Germinal center (tissue), 1 donor: ENCODE results near the gene CNTNAP2.

Experiments
- DNase-seq: peaks from one replicate; pipeline ENCODE4 v3.0.0; 2012; ENCODE audit warnings: mixed read lengths, low spot score

CNTNAP2 gene

DNA sequence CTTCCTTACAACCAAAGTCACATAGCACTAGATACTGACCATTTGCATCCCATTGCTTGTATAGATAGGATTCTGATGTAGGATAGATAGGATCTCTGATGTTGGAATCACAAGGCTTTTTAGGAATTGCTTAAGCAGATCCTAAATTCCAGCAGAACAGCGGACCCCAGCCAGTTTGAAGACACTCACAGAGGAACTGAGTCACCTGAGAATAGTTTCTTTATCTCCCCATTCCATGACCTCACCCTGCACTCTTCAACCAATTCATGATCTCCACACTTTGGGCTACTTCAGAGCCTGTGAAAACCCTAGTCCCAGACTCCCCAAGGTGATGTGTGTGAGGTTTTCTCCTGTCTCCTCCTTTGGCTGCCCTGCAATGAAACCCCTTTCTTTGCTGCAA is 179.4 kb downstream of the CNTNAP2 start:
- DNase-seq: no peak

DNA sequence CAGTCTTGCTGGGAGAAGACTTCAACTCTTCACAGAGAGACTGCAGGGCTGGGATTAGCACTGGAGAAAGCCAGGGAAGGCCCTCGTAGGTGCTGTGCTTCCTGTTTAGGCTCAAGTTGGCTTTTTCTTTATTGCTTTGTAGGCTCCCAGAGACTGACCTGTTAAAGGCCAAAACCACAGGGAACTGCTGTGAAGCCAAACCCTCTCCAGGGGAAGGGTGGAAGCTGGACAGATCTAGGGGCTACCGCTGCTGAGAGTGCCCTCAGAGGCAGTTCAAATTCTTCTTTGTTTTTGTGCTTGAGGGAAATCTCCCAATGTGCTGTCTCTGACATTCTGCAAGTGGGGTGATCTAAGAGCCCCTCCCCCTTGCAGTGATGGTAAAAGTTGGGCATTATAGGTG is 198.4 kb downstream of the CNTNAP2 start:
- DNase-seq: no peak

DNA sequence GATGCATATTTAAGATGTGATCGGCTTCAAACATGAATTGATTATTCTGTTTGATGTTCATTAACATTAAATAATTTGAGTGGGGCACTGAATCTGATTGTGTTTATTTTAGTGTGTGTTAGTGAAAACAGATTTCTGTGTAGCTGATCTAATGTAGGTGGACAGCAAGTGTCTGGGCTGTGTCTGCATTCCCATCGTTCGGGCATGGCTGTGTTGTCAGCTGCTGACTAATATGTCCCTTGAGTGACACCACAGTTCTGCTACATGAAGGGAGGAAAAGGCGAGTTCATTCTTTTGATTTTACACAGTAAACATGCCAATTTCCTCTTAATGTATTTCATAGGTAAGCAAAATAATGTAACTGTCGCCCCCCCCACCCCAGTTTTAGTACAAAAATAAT is 203.0 kb downstream of the CNTNAP2 start:
- DNase-seq: no peak

DNA sequence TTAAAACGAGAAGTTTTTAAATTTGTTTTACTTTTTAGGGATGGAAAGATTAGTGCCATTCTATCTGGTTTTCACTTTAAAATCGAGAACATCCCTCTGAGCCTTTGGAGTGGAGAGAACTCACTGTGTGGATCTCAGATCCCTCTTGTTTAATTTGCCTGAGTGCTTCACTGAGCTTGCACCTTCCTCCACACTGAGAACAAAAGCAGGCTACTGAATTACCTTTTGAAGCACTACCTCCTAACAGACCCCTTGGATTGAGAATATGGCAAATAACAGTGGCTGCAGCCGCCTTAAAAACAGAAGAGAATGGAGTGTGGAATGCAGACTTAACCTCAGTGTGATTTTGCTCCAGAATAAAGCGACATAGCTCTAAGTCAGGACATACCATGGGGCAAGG is 204.7 kb downstream of the CNTNAP2 start:
- no peak for DNase-seq

DNA sequence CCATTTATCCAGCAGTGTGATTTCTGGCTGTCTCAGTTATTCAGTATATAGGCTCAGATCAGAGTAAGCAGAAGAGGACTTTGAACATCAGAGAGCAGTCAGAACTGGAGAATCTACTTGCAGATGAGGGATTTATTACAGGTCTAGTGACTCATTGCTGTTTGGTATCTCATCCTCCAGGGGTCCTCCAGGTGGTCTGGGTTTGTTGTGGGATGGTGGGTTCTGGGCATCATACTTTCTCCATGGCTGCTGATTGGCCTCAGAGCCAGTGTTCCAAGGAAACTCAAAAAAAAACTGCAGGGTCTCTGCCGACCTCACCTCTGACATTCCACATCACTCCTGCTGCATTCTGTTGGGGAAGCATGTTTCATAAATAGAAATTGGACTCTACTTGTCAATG is 214.8 kb downstream of the CNTNAP2 start:
- no peak for DNase-seq

DNA sequence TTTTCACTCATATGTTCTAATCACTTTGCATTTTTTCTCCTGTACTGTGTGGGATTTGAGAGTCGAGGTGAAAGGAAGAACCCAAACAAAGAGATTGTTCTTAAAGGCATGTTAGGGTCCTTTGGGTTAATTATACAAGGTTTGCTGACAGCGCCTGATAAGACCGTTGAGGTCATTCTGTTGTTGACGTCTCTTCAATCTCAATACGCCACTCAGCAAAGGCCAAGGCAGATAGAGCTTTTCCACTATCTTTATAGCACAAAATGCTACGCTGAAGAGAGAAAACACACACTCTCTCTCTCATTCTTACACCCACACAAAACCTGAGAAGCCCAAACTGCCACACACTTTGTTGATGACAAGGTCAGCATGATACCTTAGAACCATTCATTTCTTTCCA is 228.7 kb downstream of the CNTNAP2 start:
- no peak for DNase-seq

DNA sequence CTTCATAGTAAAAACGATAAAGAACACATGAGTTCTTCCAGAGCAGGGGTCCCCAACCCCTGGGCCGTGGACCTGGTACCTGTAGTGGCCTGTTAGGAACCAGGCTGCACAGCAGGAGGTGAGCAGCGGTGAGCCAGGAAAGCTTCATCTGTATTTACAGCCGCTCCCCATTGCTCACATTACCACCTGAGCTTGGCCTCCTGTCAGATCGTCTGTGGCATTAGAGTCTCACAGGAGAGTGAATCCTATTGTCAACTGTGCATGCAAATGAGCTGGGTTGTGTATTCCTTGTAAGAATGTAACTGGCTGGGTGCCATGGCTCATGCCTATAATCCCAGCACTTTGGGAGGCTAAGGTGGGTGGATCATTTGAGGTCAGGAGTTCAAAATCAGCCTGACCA is 229.5 kb downstream of the CNTNAP2 start:
- DNase-seq: no peak

DNA sequence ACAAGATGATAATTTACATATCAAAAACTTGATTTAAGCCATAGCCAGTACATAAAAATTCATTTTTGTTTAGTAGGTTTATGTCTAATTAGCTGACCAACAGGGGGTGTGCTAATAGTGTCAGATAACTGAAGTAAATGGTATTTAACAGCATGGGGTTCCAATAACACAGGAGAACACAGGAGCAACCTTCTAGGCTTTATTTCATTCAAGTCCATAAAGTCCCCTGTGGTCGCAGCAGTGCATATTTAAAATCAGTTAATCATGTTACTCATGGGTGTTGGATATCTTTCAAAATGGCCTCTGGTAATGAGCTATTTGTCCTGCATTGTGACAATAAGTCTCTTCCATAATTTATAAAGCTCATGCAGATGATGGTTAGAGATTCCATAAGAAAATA is 238.6 kb downstream of the CNTNAP2 start:
- no peak for DNase-seq

DNA sequence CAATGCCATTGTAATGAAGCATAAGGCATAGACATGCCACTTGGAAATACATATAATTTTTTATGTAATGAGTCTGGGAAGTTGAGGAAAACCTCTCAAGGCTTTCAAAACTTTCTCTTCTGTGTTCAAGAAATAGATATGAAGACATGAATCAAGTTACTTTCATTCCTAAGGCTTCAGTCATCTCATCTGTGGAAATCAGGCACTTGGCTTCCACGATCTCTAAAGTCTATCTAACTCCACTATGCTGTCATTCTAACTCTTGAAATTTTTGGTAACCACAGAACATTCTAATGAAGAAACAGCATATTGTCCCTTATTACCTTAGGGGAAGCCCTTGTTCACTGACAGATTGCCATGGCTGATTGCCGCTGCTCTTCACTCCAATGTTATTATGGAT is 242.6 kb downstream of the CNTNAP2 start:
- no peak for DNase-seq

DNA sequence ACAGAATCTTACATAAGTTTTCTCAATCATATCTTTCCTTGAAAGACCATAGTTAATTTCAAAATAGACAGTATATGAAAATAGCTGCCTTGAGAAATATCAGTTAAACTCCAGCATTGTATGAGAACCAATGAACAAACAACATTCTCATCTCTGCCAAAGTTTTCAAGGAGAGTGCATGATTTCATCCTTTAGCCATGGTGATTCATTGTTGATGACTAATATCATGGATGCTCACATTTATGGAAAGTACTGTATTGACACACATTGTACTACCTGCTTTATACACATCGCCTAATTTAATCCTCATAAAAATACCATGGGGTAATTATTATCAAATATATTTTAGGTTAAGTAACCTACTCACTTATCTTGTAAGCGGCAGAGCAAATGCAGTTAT is 250.3 kb downstream of the CNTNAP2 start:
- DNase-seq: no peak

DNA sequence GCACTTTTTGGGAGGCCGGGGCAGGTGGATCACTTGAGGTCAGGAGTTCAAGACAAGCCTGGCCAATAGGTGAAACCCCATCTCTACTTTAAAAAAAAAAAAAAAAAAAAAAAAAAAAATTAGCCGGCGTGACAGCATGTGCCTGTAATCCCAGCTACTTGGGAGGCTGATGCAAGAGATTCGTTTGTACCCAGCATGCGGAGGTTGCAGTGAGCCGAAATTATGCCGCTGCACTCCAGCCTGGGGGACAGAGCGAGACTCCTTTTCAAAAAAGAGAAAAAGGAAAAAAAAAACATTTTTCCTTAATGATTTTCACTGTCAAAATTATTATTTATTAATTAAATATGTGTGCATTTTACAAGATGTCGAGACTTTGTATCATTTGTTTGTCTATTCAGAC is 253.6 kb downstream of the CNTNAP2 start:
- DNase-seq: no peak

DNA sequence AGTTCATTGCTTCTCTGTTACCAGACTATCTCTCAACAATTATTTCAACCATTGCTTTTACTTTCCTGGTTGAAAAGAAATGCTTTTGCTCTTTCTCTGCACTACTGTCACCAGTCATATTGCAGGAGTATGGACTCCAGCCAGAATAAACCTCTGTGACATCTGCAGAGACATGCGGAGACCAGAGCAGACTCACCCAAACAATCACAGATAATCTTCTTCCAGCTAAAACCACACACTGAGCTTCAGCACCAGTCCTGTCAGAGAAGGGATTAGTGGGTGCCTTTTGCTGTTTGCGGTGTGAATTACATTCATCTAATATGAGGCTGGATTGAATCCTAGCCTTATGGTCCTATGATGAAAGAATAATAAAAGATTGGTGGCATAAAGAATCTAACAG is 258.6 kb downstream of the CNTNAP2 start:
- DNase-seq: no peak

DNA sequence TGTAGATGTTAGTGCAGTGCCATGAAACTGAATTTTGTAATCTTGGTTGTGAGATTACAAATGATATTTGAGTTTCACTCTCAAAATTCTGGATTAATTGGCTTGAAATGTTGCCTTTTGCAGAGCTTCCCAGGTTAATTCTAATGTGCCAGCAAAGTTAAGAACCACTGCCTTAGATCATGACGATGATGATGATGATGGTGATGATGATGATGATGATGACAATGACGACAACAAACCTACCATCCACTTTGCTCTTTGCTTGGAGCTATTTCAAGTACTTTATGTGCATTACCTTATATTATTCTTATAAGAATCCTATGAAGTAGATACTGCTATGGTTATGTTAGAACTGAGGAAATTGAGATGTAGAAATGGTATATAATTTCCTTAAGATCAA is 261.6 kb downstream of the CNTNAP2 start:
- no peak for DNase-seq

DNA sequence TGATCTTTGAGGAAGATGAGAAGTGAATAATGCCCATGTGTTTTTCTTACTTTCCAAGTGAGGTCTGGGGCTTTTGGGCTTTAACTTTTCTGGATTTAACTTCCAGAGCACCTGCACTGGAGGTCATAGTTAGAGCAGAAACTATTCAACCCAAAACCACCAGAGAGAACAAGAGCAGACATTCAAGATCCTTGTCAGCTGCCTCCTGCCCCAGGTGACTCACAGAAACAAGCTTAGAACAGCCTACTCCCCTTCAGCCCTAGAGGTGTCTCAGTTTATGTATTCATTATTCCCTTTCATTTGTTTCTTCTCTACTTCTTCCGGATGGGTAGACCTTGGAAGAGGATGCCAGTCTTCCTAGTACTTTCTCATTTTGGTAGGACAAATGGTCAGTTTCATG is 270.5 kb downstream of the CNTNAP2 start:
- DNase-seq: no peak

DNA sequence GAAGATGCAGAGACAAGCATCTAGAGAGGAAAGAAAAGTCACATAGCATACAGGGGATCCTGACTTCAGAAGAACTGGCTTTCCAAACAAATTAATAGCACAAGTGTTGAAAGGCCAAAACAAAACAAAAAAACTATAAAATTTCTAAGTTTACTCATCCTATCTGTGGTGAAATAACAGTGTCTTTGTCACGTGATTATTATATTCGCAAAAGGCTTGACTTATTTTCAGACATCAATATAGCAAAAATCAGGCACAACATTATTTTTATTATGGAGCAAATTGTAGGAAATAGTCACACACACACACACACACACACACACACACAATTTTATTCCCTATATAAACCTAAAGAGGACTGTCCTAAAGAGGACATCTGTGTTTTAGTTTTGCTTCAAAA is 272.3 kb downstream of the CNTNAP2 start:
- DNase-seq: no peak

DNA sequence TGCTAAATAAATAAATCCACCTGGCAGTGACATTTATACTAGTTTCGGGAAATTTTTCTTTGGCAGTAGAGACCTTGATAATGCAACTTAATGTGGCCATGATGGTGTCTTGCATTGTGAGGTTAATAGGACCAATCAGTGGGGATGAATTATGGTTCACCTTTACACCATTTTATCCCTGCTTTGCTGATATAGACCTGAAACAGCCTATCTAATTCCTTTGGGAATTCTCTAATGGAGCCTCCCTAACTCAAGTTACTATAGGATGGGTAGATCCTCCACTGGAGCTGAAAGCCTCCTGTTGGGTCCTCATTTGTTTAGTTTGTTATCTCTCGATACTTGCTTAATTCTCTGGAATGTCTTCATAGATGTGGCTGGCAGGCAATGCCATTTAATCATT is 276.7 kb downstream of the CNTNAP2 start:
- DNase-seq: no peak

DNA sequence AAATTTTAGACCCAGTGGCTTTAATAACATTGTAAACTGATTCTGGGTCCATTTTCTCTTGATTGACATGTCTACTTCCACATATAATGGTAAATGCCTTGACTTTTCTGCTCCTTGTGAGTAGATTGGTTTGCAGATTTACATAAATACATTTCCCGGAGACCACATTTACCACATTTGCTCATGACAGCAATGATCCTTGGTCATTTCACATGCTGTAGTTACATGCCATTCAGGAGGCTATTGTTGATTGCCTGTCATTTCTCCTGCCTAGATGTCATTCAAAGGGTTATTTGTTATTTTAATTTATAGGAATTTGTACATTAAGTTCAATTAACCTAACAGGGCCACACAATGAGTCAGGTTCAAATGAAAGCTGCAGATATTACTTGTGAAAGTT is 280.5 kb downstream of the CNTNAP2 start:
- no peak for DNase-seq

DNA sequence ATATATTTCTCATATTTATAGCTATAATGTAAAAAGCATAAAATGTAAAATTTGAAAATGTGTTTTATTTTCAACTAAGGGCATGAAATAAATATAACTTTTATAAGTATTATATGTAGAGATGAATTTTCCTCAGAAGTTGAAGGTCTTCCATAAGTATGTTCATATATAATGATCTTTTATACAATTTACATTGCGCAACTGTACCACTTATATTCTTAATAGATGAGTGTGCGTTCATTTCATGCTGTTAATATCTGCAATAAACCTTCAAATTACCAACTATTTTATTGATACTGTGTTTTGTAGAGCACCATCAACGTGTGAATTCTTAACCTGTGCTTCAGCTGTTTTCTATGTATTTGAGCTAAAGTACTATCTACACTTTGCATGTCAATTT is 285.3 kb downstream of the CNTNAP2 start:
- no peak for DNase-seq

DNA sequence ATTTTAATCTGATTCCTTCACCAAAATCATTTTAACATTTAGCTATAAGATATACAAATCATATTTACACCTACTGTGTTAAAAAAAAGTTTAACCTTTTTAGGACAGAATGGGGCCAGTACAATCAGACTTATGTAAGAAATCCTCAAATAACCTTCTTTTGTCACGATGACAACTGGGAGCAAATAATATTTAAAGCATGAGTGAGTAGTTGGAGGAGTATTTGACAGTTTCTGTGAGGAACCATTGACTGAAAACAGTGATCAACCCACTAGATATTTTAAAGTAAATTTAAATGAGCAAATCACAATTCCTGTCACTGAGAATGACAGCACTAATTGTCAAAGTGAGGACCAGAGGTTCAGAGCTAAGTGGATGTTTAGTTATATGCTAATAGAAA is 289.1 kb downstream of the CNTNAP2 start:
- DNase-seq: no peak

DNA sequence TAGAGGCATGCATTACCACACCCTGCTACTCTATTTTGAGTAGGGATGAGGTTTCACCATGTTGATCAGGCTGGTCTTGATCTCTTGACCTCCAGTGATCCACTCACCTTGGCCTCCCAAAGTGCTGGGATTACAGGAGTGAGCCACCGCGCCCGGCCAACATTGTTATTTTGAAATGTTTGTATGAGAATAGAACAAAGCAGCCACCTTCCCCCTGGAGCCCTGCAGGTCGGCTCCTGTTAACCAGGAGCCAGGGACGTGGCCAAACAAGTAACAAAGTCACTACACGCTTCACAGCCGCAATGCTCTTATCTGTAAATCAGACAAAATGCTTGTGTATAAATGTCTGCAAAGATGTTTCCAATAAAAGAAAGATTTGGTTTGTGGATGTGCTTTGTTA is 295.4 kb downstream of the CNTNAP2 start:
- no peak for DNase-seq

DNA sequence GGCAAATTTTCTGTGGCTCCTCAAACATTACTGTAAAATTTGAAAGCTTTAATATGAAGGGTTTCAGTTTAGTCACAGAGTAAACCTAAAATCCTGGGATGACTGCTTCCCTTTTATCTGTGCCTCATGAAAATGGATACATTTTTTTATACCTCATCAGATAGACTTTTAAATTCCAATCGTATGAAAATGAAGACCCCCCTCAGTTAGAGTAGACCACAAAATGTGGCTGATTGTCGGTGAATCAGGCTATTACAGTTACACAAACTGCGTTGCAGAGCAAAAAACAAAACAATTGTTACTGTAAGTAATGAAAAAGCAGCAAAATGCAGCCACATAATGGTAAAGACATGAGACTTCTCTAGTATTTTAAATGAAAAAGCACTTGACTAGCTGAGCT is 296.2 kb downstream of the CNTNAP2 start:
- DNase-seq: no peak

DNA sequence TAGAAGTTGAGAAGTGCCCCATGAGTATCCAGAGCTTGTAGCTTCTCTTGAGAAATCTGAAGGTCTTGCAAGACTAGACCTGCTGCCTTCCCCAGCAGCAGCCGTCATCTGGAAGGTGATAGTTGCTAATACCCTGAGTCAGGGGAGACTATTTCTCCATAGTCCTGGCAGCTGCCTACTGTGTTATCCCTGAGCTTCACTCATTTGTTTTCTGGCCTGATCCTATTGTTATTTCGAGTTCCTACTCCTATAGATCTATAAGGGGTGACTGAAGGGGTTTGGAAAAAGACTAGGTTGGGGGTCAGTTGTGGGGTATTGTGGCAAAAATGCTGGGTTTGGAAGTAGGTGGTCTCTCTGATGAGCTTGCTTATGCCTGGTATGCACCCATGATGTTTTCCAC is 297.8 kb downstream of the CNTNAP2 start:
- DNase-seq: no peak

DNA sequence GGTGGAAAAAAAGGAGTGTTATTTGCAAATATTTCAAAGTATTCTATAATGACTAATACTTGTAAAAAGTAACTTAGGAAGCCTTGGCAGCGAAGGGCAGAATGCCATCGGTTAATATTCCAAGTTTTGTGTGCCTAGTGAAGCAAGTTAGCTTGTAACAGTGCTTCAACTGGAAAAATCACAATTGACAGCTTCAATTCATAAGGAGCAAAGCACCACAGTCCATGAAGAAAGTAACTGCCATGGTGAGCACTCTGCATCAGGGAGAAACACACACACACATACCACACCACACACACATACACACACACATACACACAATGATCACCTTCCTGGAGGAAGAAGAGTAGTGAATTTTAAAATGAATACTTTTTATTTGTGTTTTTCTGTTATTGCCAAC is 298.3 kb downstream of the CNTNAP2 start:
- DNase-seq: no peak

DNA sequence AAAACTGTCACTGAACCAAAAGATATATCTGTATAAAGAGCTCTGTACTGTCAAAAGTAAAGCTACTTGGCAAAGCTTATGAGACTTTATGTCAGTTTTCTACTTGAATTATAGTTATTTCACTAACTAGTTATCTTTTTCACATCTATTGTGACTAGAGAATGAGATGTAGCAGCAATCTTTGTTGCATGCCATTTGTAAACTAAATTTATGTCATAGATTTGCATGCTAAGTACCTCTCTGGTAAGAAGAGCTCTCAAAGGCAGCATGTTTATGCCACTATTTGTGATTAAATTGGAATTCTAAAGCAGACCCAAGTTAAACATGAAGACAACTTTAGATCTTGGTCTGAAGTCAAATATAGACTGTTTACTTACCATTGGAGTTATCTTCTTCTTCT is 300.6 kb downstream of the CNTNAP2 start:
- DNase-seq: no peak

DNA sequence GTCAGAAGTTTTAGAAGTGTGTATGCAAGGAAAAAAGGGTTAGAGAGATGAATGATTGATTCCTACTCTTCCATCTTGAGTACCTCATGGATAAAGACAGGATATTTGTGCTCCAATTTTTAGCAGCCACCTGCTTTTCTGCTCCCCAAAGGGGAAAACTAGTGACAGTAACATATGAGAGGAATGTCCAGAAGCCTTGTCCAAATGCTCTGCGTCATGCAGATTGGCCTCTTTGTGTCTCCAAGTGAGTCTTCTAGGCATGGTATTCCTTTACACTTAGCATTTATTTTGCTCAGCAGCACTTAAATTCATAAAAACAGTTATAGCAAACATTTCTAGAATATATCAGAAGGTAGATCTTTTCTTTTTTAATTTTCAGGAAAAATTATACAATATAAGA is 306.8 kb downstream of the CNTNAP2 start:
- DNase-seq: no peak

DNA sequence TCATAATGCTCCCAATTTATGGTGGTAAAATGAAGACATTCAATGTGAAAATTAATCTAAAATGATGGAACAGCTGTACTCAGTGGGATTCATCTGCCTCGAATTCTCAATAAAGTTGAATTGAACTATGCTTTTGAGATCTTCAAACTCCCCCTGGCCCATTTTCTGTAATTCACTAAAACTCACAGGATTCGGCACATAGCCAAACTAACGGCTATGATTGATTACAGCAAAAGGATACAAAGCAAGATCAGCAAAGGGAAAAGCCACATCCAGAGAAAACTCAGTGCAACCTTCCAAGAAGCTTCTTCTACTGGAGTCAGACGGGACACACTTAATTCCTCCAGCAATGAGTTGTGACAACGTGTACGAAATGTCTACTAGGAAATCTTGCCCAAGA is 307.5 kb downstream of the CNTNAP2 start:
- no peak for DNase-seq
